ENCODE measurements around the gene C11orf68. TPM values are rescaled to one million over a fixed set of nuclear protein-coding genes. Genes with fewer than 3 reads are reported as not detected.

C11orf68 gene
- total RNA-seq, 1 experiment from 2014 or later: 36.5 TPM

GRCh38 chr11:65922565-65922964 is 3.7 kb upstream of the C11orf68 start:
- H4K20me1 ChIP-seq (ENCODE audit: insufficient read depth): no peaks in the 10 kb centered on the region
- H2AFZ ChIP-seq: no peak overlapping the region
- H3K79me2 ChIP-seq (ENCODE audit: low read depth): peaks cover 25% of the 10 kb centered on the region
- H3K36me3 ChIP-seq (ENCODE audit: low read depth): peaks cover 6% of the 10 kb centered on the region; the same call in 1 of the 2 replicates
- intact Hi-C loops (cut with micrococcal nuclease; ENCODE audit: unreplicated experiment): no loop called here
- no peak for DNase-seq
- H3K27me3 ChIP-seq (ENCODE audit: insufficient read depth, low read depth): no peaks in the 10 kb centered on the region
- no TSS peak for BruUV-seq (replicated peaks)
- peaks cover 24% of the 10 kb centered on the region; the same call in 1 of the 2 replicates for H3F3A ChIP-seq (ENCODE audit: insufficient read depth, low read depth)
- no peak overlapping the region for H3K4me3 ChIP-seq
- POLR2A ChIA-PET (ENCODE audit: unreplicated experiment): no interaction called here
- no peaks in the 10 kb centered on the region for H3K9me2 ChIP-seq (ENCODE audit: insufficient read depth)
- no peaks in the 10 kb centered on the region for H3K9me3 ChIP-seq (ENCODE audit: insufficient read depth, low read depth)
- TF ChIP-seq EZH2 (IDR thresholded peaks at IDR 0.05; ENCODE audit: low read depth): no peak
- TF ChIP-seq, protein P1, sequence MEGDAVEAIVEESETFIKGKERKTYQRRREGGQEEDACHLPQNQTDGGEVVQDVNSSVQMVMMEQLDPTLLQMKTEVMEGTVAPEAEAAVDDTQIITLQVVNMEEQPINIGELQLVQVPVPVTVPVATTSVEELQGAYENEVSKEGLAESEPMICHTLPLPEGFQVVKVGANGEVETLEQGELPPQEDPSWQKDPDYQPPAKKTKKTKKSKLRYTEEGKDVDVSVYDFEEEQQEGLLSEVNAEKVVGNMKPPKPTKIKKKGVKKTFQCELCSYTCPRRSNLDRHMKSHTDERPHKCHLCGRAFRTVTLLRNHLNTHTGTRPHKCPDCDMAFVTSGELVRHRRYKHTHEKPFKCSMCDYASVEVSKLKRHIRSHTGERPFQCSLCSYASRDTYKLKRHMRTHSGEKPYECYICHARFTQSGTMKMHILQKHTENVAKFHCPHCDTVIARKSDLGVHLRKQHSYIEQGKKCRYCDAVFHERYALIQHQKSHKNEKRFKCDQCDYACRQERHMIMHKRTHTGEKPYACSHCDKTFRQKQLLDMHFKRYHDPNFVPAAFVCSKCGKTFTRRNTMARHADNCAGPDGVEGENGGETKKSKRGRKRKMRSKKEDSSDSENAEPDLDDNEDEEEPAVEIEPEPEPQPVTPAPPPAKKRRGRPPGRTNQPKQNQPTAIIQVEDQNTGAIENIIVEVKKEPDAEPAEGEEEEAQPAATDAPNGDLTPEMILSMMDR (conservative IDR thresholded peaks at IDR 0.05): no peak
- H3K4me1 ChIP-seq (replicated peaks; ENCODE audit: insufficient read depth): peaks cover 17% of the 10 kb centered on the region
- no peak overlapping the region for H3K27ac ChIP-seq
- CTCF ChIA-PET: no interaction called here
- H3K4me2 ChIP-seq: no peak overlapping the region

DNA sequence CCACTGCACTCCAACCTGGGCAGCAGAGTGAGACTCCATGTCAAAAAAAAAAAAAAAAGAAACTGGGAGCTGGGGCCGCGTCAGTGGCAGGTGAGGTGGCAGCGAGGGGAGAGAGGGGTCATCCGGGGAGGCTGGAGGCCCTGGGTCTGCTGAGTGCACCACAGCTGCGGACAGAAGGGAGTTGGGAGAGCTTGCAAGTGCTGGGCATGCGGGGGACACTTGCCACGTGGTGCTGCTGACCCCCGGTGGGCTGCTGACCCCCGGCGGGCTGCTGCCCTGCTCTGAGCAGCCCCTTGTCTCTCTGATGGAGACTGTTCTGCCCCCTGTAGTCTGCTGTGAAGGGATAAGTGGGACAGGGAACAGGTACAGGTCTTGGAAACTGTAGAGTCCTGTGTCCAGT is 3.0 kb upstream of the C11orf68 start:
- ChIA-PET CTCF (interaction anchor here (0.5 kb wide), 1 partner anchor 18 kb away, joined by 9 read pairs; no protein-coding TSS in a partner anchor), POLR2A (ENCODE audit: unreplicated experiment) (interaction anchor here (0.6 kb wide), 1 partner anchor 50 kb away, joined by 3 read pairs; no protein-coding TSS in a partner anchor)
- H4K20me1 ChIP-seq (ENCODE audit: insufficient read depth): no peaks in the 10 kb centered on the region
- no peak overlapping the region for H3K4me2 ChIP-seq
- H3K4me3 ChIP-seq: no peak overlapping the region
- no peak for DNase-seq
- H3K36me3 ChIP-seq (ENCODE audit: low read depth): peaks cover 6% of the 10 kb centered on the region; the same call in 1 of the 2 replicates
- H3K27ac ChIP-seq: no peak overlapping the region
- no TSS peak for BruUV-seq (replicated peaks)
- H3K79me2 ChIP-seq (ENCODE audit: low read depth): peaks cover 32% of the 10 kb centered on the region
- no peaks in the 10 kb centered on the region for H3K9me2 ChIP-seq (ENCODE audit: insufficient read depth)
- no peaks in the 10 kb centered on the region for H3K9me3 ChIP-seq (ENCODE audit: insufficient read depth, low read depth)
- no peak for TF ChIP-seq EZH2 (IDR thresholded peaks at IDR 0.05; ENCODE audit: low read depth)
- TF ChIP-seq, protein P1 (conservative IDR thresholded peaks at IDR 0.05): no peak
- H2AFZ ChIP-seq: no peak overlapping the region
- intact Hi-C loops (cut with micrococcal nuclease; ENCODE audit: unreplicated experiment): no loop called here
- H3K27me3 ChIP-seq (ENCODE audit: insufficient read depth, low read depth): no peaks in the 10 kb centered on the region
- H3K4me1 ChIP-seq (replicated peaks; ENCODE audit: insufficient read depth): peaks cover 24% of the 10 kb centered on the region
- H3F3A ChIP-seq (ENCODE audit: insufficient read depth, low read depth): peaks cover 30% of the 10 kb centered on the region; the same call in 1 of the 2 replicates

GRCh38 chr11:65921033-65921555 is 2.2 kb upstream of the C11orf68 start:
- no TSS peak for BruUV-seq (replicated peaks)
- H3K4me2 ChIP-seq: peak overlapping the region; percentile 94
- intact Hi-C loops (cut with micrococcal nuclease; ENCODE audit: unreplicated experiment): no loop called here
- H3K27me3 ChIP-seq (ENCODE audit: insufficient read depth, low read depth): no peaks in the 10 kb centered on the region
- ChIA-PET CTCF (no interaction called here), POLR2A (ENCODE audit: unreplicated experiment) (interaction anchor here (0.7 kb wide), 1 partner anchor 20 kb away, joined by 3 read pairs; no protein-coding TSS in a partner anchor)
- peaks cover 6% of the 10 kb centered on the region; the same call in 1 of the 2 replicates for H3K36me3 ChIP-seq (ENCODE audit: low read depth)
- H3K27ac ChIP-seq: no peak overlapping the region
- peaks cover 38% of the 10 kb centered on the region; the same call in 1 of the 2 replicates for H3F3A ChIP-seq (ENCODE audit: insufficient read depth, low read depth)
- no peak overlapping the region for H3K4me3 ChIP-seq
- no peak overlapping the region for H2AFZ ChIP-seq
- no peak for DNase-seq
- TF ChIP-seq EZH2 (IDR thresholded peaks at IDR 0.05; ENCODE audit: low read depth): no peak
- TF ChIP-seq, protein P1 (conservative IDR thresholded peaks at IDR 0.05): no peak
- no peaks in the 10 kb centered on the region for H3K9me3 ChIP-seq (ENCODE audit: insufficient read depth, low read depth)
- peaks cover 32% of the 10 kb centered on the region for H3K4me1 ChIP-seq (replicated peaks; ENCODE audit: insufficient read depth)
- no peaks in the 10 kb centered on the region for H4K20me1 ChIP-seq (ENCODE audit: insufficient read depth)
- no peaks in the 10 kb centered on the region for H3K9me2 ChIP-seq (ENCODE audit: insufficient read depth)
- peaks cover 40% of the 10 kb centered on the region for H3K79me2 ChIP-seq (ENCODE audit: low read depth)
